Measurements from ENCODE around the gene CLASRP.

DNA sequence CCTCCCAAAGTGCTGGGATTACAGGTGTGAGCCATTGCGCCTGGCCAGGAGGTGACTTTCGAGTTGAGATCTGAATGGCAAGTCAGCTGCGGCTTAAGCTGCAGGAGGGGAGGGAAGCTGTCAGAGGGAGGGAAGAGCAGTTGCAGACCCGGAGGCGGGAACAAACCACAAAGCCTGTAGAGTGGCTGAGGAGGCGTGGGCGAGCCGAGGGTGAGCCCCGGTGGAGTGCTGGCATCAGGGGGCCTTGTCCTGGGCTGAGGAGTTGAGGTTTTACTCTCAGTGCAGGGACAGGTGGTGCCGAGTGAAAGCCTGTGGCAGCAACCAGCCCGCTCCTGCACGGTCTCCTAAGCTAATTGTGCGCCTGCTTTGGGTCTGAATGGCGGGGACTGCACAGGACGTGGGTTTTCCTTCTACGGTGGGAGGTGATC, 78.3 kb downstream of the CLASRP start:
- no peak for TF ChIP-seq EZH2 (IDR thresholded peaks at IDR 0.05; ENCODE audit: insufficient read depth, poor library complexity, severe bottlenecking)
- no peak for TF ChIP-seq EZH2phosphoT487 (IDR thresholded peaks at IDR 0.05; ENCODE audit: insufficient read depth, low read depth)
